Measurements from ENCODE around the gene DCLK1. TPM values are rescaled to one million over a fixed set of nuclear protein-coding genes. Genes with fewer than 3 reads are reported as not detected.

DCLK1 gene
- total RNA-seq, 1 experiment from 2014 or later: 0.10 TPM

DNA sequence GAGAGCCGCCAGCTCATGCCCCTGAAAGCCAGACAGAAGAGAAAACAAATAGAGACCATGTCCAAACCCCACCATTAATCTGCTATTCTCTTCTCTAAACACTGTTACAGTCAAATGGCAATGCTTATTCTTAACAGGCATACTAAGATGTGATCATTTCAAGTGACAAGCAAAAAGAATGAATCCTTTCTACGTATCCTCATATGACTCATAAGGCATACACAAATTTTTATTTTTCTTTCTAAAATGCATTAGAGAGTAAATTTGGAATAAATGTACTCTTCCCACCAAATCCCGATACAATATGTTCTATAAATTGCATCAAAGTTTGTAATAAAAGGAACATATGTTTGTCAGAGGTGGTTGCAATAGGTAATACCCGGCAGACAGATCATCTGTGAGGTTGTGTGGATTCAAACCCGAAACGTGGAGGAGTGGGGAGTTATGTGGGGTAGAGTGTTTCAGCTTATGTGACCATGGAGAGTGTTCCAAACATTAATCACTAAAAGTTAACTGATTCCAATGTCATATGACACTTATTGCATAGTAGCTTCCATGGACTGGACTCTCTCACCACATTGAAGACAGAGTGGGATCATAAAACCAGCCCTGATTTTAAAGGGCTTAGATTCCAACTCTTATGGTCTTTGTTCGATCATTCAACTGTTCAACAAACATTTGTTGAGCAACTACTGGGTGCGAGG is 213.1 kb downstream of the DCLK1 start (continued):
- TF ChIP-seq, protein P1, sequence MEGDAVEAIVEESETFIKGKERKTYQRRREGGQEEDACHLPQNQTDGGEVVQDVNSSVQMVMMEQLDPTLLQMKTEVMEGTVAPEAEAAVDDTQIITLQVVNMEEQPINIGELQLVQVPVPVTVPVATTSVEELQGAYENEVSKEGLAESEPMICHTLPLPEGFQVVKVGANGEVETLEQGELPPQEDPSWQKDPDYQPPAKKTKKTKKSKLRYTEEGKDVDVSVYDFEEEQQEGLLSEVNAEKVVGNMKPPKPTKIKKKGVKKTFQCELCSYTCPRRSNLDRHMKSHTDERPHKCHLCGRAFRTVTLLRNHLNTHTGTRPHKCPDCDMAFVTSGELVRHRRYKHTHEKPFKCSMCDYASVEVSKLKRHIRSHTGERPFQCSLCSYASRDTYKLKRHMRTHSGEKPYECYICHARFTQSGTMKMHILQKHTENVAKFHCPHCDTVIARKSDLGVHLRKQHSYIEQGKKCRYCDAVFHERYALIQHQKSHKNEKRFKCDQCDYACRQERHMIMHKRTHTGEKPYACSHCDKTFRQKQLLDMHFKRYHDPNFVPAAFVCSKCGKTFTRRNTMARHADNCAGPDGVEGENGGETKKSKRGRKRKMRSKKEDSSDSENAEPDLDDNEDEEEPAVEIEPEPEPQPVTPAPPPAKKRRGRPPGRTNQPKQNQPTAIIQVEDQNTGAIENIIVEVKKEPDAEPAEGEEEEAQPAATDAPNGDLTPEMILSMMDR (IDR thresholded peaks at IDR 0.05 in 2 of 3, conservative IDR thresholded peaks at IDR 0.05 in 1 of 3; ENCODE audit: borderline replicate concordance in 1 of 3, insufficient read depth in 1 of 3, low read depth in 2 of 3, low read length in 2 of 3): no peak

DNA sequence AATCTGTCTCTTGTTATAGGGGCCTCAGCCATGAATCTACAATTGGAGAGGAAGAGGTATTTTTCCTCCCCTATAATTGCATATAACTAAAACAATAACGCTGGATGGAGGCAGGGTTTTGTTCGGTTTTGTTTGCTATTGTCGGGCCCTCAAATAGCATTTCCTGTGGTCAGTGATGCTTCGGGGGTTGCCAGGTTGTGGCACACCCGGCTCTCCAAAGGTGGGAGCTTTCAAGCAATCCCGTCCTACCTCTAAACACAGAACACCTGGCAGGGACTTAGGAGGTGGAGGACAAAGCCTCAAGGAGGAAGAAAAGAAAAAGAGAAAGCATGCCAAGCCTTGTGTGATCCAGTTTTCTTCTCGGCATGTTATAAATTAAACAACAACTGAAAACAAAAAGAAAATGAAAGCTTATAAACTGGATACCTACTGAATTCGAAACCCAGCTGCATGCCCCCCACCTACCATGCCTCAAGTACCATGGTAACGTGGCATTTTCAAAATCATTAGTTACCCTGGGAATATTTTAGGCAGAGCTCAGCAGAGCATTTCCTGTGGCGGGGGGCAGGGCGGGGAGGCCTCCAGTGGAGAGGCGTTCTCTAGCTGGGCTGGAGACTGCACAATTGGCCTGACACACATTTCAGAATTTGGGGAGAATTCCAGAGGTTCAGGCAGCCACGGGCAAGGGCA is 213.8 kb downstream of the DCLK1 start:
- ChIA-PET RAD21 (ENCODE audit: low non-redundant PET in 1 of 2, low total read pairs in 2 of 2, uncharacterized antibody in 2 of 2, unreplicated experiment in 2 of 2) (no interaction called here), POLR2A (no interaction called here), CTCF (no interaction called here)
- intact Hi-C loops (cut with micrococcal nuclease): no loop called here
- DNase-seq (ENCODE audit: low read depth, low spot score) (no peak), ATAC-seq (no peak)
- Histone ChIP-seq H3K79me2 (ENCODE audit: insufficient read depth, low read length) (no peaks in the 10 kb centered on the region), H2AFZ (ENCODE audit: low read depth, low read length, poor library complexity, severe bottlenecking) (no peak overlapping the region), H3K27me3 (ENCODE audit: insufficient read depth, low read length) (peaks cover 40% of the 10 kb centered on the region), H3K4me2 (ENCODE audit: low read length) (no peak overlapping the region), H3K9me3 (ENCODE audit: control insufficient read depth in 1 of 2, insufficient read depth in 1 of 2, low read depth in 1 of 2, low read length in 2 of 2) (no peaks in the 10 kb centered on the region), H4K20me1 (ENCODE audit: insufficient read depth) (no peaks in the 10 kb centered on the region), H3K36me3 (ENCODE audit: control insufficient read depth in 1 of 2, insufficient read depth in 2 of 2, low read length in 2 of 2) (no peaks in the 10 kb centered on the region), H3K27ac (ENCODE audit: low read depth, low read length) (no peak overlapping the region), H3K9ac (ENCODE audit: low read length) (no peak overlapping the region), H3K9me2 (ENCODE audit: insufficient read depth) (no peaks in the 10 kb centered on the region), H3K4me1 (ENCODE audit: control insufficient read depth in 1 of 2, insufficient read depth in 2 of 2, low read length in 2 of 2) (no peaks in the 10 kb centered on the region), H3K4me3 (replicated peaks in 1 of 2; ENCODE audit: low read depth in 1 of 2, low read length in 2 of 2) (no peak overlapping the region)
- BruUV-seq (replicated peaks): no TSS peak
- TF ChIP-seq EZH2phosphoT487 (IDR thresholded peaks at IDR 0.05; ENCODE audit: borderline replicate concordance) (no peak), YY1 (IDR thresholded peaks at IDR 0.05; ENCODE audit: extremely low read depth, insufficient replicate concordance, low read depth, low read length) (no peak), FOSL1 (IDR thresholded peaks at IDR 0.05; ENCODE audit: low read depth) (no peak), SP1 (IDR thresholded peaks at IDR 0.05; ENCODE audit: low read depth) (no peak), SIN3A (IDR thresholded peaks at IDR 0.05; ENCODE audit: low read depth) (no peak), CEBPB (IDR thresholded peaks at IDR 0.05; ENCODE audit: low read depth) (no peak), CBX3 (IDR thresholded peaks at IDR 0.05; ENCODE audit: low read depth) (no peak)
- TF ChIP-seq, protein P2, sequence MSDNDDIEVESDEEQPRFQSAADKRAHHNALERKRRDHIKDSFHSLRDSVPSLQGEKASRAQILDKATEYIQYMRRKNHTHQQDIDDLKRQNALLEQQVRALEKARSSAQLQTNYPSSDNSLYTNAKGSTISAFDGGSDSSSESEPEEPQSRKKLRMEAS (IDR thresholded peaks at IDR 0.05): no peak
- TF ChIP-seq, protein P3, sequence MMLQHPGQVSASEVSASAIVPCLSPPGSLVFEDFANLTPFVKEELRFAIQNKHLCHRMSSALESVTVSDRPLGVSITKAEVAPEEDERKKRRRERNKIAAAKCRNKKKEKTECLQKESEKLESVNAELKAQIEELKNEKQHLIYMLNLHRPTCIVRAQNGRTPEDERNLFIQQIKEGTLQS (IDR thresholded peaks at IDR 0.05): no peak
- TF ChIP-seq, protein P1 (IDR thresholded peaks at IDR 0.05 in 2 of 3, conservative IDR thresholded peaks at IDR 0.05 in 1 of 3; ENCODE audit: borderline replicate concordance in 1 of 3, insufficient read depth in 1 of 3, low read depth in 2 of 3, low read length in 2 of 3): no peak
- TF ChIP-seq, protein P4, sequence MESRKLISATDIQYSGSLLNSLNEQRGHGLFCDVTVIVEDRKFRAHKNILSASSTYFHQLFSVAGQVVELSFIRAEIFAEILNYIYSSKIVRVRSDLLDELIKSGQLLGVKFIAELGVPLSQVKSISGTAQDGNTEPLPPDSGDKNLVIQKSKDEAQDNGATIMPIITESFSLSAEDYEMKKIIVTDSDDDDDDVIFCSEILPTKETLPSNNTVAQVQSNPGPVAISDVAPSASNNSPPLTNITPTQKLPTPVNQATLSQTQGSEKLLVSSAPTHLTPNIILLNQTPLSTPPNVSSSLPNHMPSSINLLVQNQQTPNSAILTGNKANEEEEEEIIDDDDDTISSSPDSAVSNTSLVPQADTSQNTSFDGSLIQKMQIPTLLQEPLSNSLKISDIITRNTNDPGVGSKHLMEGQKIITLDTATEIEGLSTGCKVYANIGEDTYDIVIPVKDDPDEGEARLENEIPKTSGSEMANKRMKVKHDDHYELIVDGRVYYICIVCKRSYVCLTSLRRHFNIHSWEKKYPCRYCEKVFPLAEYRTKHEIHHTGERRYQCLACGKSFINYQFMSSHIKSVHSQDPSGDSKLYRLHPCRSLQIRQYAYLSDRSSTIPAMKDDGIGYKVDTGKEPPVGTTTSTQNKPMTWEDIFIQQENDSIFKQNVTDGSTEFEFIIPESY (IDR thresholded peaks at IDR 0.05; ENCODE audit: extremely low read depth, insufficient replicate concordance, low read length): no peak
